Hepatocyte (in vitro differentiated cells): ENCODE measurements around the gene MUCL3.

Source experiments
- EZH2 ChIP-seq: fragments of 200-600 bp; sonication (generic); IDR thresholded peaks from 2 replicates; pipeline ENCODE4 v1.6.1; 2016; ENCODE audit warnings: antibody characterized with exemption, mild to moderate bottlenecking, borderline replicate concordance
- TF ChIP-seq, protein P1 (sequence below): fragments of 200-600 bp; sonication (generic); IDR thresholded peaks from 2 replicates; pipeline ENCODE4 v1.5.1; 2016; ENCODE audit warnings: antibody characterized with exemption, mild to moderate bottlenecking; ENCODE audit not compliant: poor library complexity

GRCh38 chr6:30979690-30980089 lies 38.9 kb downstream of the MUCL3 start:
- TF ChIP-seq, protein P1, sequence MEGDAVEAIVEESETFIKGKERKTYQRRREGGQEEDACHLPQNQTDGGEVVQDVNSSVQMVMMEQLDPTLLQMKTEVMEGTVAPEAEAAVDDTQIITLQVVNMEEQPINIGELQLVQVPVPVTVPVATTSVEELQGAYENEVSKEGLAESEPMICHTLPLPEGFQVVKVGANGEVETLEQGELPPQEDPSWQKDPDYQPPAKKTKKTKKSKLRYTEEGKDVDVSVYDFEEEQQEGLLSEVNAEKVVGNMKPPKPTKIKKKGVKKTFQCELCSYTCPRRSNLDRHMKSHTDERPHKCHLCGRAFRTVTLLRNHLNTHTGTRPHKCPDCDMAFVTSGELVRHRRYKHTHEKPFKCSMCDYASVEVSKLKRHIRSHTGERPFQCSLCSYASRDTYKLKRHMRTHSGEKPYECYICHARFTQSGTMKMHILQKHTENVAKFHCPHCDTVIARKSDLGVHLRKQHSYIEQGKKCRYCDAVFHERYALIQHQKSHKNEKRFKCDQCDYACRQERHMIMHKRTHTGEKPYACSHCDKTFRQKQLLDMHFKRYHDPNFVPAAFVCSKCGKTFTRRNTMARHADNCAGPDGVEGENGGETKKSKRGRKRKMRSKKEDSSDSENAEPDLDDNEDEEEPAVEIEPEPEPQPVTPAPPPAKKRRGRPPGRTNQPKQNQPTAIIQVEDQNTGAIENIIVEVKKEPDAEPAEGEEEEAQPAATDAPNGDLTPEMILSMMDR = no peak
- TF ChIP-seq EZH2 = no peak
